ENCODE data around the gene RAB11FIP3.

RAB11FIP3 gene

GRCh38 chr16:404971-405486 lies 20.4 kb upstream of the RAB11FIP3 start:
- Histone ChIP-seq H3K27ac (ENCODE audit: low read length) (no peak overlapping the region), H3K79me2 (ENCODE audit: low read length) (peaks cover 5% of the 10 kb centered on the region; the same call in 1 of the 2 replicates), H3K27me3 (ENCODE audit: low read depth, low read length) (no peaks in the 10 kb centered on the region), H3K9me3 (ENCODE audit: insufficient read depth, low read length) (no peaks in the 10 kb centered on the region), H3K9ac (ENCODE audit: low read length) (no peak overlapping the region), H3K4me1 (ENCODE audit: low read length) (peaks cover 10% of the 10 kb centered on the region), H3K4me3 (ENCODE audit: low read length) (no peak overlapping the region), H4K20me1 (ENCODE audit: insufficient read depth, low read length) (no peaks in the 10 kb centered on the region), H3K36me3 (replicated peaks; ENCODE audit: low read depth, low read length) (peaks cover 4% of the 10 kb centered on the region), H2AFZ (ENCODE audit: low read depth, low read length) (no peak overlapping the region), H3K4me2 (ENCODE audit: low read length) (no peak overlapping the region)
- no peak for TF ChIP-seq EZH2phosphoT487 (IDR thresholded peaks at IDR 0.05; ENCODE audit: low read depth)
- TF ChIP-seq CTCF (IDR thresholded peaks at IDR 0.05; ENCODE audit: low read depth, low read length): no peak

GRCh38 chr16:405548-406506 lies 19.6 kb upstream of the RAB11FIP3 start:
- Histone ChIP-seq H3K9me3 (ENCODE audit: insufficient read depth, low read length) (no peaks in the 10 kb centered on the region), H2AFZ (ENCODE audit: low read depth, low read length) (no peak overlapping the region), H3K27me3 (ENCODE audit: low read depth, low read length) (no peaks in the 10 kb centered on the region), H3K27ac (ENCODE audit: low read length) (no peak overlapping the region), H3K9ac (ENCODE audit: low read length) (no peak overlapping the region), H3K4me2 (ENCODE audit: low read length) (no peak overlapping the region), H4K20me1 (ENCODE audit: insufficient read depth, low read length) (no peaks in the 10 kb centered on the region), H3K4me3 (ENCODE audit: low read length) (no peak overlapping the region), H3K36me3 (replicated peaks; ENCODE audit: low read depth, low read length) (no peaks in the 10 kb centered on the region), H3K79me2 (ENCODE audit: low read length) (peaks cover 5% of the 10 kb centered on the region; the same call in 1 of the 2 replicates), H3K4me1 (ENCODE audit: low read length) (0 out of 2 replicates have a peak, but pooled peaks cover 4% of the 10 kb centered on the region)
- no peak for TF ChIP-seq EZH2phosphoT487 (IDR thresholded peaks at IDR 0.05; ENCODE audit: low read depth)
- TF ChIP-seq CTCF (IDR thresholded peaks at IDR 0.05; ENCODE audit: low read depth, low read length): no peak

GRCh38 chr16:407253-407652 lies 18.2 kb upstream of the RAB11FIP3 start:
- no peak overlapping the region for H3K4me2 ChIP-seq (ENCODE audit: low read length)
- H3K27me3 ChIP-seq (ENCODE audit: low read depth, low read length): no peaks in the 10 kb centered on the region
- no peak overlapping the region for H3K4me3 ChIP-seq (ENCODE audit: low read length)
- H2AFZ ChIP-seq (ENCODE audit: low read depth, low read length): no peak overlapping the region
- H3K9me3 ChIP-seq (ENCODE audit: insufficient read depth, low read length): no peaks in the 10 kb centered on the region
- 0 out of 2 replicates have a peak, but pooled peaks cover 4% of the 10 kb centered on the region for H3K4me1 ChIP-seq (ENCODE audit: low read length)
- no peaks in the 10 kb centered on the region for H3K36me3 ChIP-seq (replicated peaks; ENCODE audit: low read depth, low read length)
- H3K9ac ChIP-seq (ENCODE audit: low read length): no peak overlapping the region
- H3K79me2 ChIP-seq (ENCODE audit: low read length): peaks cover 4% of the 10 kb centered on the region; the same call in 1 of the 2 replicates
- TF ChIP-seq CTCF (IDR thresholded peaks at IDR 0.05; ENCODE audit: low read depth, low read length) (no peak), EZH2phosphoT487 (IDR thresholded peaks at IDR 0.05; ENCODE audit: low read depth) (no peak)
- no peaks in the 10 kb centered on the region for H4K20me1 ChIP-seq (ENCODE audit: insufficient read depth, low read length)
- no peak overlapping the region for H3K27ac ChIP-seq (ENCODE audit: low read length)

GRCh38 chr16:410516-411178 lies 14.8 kb upstream of the RAB11FIP3 start:
- Histone ChIP-seq H3K36me3 (replicated peaks; ENCODE audit: low read depth, low read length) (no peaks in the 10 kb centered on the region), H3K4me2 (ENCODE audit: low read length) (no peak overlapping the region), H3K4me1 (ENCODE audit: low read length) (no peaks in the 10 kb centered on the region), H3K79me2 (ENCODE audit: low read length) (no peaks in the 10 kb centered on the region), H3K9ac (ENCODE audit: low read length) (no peak overlapping the region), H2AFZ (ENCODE audit: low read depth, low read length) (no peak overlapping the region), H3K27ac (ENCODE audit: low read length) (no peak overlapping the region), H3K9me3 (ENCODE audit: insufficient read depth, low read length) (no peaks in the 10 kb centered on the region), H4K20me1 (ENCODE audit: insufficient read depth, low read length) (no peaks in the 10 kb centered on the region), H3K27me3 (ENCODE audit: low read depth, low read length) (no peaks in the 10 kb centered on the region), H3K4me3 (ENCODE audit: low read length) (no peak overlapping the region)
- TF ChIP-seq EZH2phosphoT487 (IDR thresholded peaks at IDR 0.05; ENCODE audit: low read depth) (no peak), CTCF (IDR thresholded peaks at IDR 0.05; ENCODE audit: low read depth, low read length) (no peak)
